Urothelium cell line (cell line): ENCODE data around the gene ANKRD6.
A peak's percentile ranks its signal among the peaks of the same experiment; 100 is the strongest.
"Not testable (repeated sequence)": the region's sequence is repeated elsewhere in the genome, so short reads cannot be mapped to it uniquely, and the experiment has no call there.

Source experiments
- DNase-seq: peaks from one replicate; pipeline ENCODE4 v3.0.0; 2011; ENCODE audit warnings: low spot score, mixed read lengths
- FAIRE-seq: peaks from 2 replicates; lab custom pipeline; 2011; peaks lifted over from hg19 to GRCh38; lab: Jason Lieb, UNC

The ANKRD6 gene

GRCh38 chr6:89432875-89433251, at the start of gene ANKRD6:
Gene ANKRD6, plus strand, starts transcription at chr6:89433152. Its CDS starts 133,825 bp downstream, at chr6:89566977.
- no peak for FAIRE-seq
- peak; percentile 84 for DNase-seq

GRCh38 chr6:89385156-89385667, 47.7 kb upstream of the ANKRD6 start:
- no peak for FAIRE-seq
- DNase-seq, result peak; percentile 32

DNA sequence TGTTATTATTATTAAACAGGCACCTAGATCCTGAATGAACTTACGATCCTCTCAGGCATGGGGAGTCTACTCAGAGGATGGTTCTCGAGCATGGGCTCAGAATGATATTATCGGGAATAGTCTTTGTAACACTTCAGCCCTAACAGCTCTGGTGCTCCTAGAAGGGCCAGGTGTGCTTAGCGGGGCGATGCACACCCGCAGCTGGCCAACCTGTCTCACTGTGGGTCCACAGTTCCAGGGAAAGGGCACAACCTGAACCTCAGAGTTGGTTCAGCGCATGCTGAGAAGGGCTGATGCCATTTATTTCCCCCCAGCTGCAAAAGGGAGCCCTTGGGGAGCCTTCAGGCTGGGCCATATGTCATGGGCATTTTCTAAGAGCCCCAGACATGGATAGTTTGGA, 47.1 kb upstream of the ANKRD6 start:
- FAIRE-seq, result no peak

GRCh38 chr6:89386917-89387491, 45.9 kb upstream of the ANKRD6 start:
- DNase-seq, result no peak
- FAIRE-seq, result no peak

More for the DNA sequence above, 47.1 kb upstream of the ANKRD6 start:
- DNase-seq, result no peak

- FAIRE-seq (no peak), DNase-seq (no peak)
Measured at GRCh38 chr6:89387516-89388201, 45.3 kb upstream of the ANKRD6 start.

DNA sequence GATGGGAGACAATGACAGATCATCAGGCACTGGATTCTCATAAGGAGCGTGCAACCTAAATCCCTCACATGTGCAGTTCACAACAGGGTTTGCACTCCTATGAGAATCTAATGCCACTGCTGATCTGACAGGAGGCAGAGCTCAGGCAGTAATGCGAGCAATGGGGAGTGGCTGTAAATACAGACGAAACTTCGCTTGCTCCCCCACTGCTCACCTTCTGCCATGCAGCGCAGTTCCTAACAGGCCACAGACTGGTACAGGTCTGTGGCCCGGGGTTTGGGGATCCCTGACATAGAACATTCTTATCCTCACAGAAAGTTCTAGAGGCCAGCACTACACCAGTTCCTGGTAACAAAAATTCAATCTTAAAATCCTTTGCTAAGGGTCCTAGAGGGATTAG, 44.1 kb upstream of the ANKRD6 start:
- FAIRE-seq, result no peak
- no peak for DNase-seq

DNA sequence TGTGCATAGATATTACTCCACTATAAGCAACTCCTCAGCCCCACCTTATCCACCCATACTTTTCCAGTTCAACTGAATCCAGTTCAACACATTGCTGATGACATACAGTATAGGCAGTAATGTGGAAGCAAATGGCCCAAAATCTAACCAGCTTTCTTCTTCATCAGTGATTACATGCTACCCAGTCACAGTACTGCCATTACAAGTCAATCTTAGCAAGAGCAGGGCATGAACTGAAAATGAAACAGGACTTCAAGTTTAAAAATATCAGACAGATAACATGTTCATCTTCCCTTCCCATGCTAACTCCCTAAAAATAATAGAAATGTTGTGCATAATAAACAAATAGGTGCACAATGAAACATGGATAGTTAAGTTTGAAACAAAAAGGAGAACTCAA, 40.1 kb upstream of the ANKRD6 start:
- FAIRE-seq, result no peak
- no peak for DNase-seq

DNA sequence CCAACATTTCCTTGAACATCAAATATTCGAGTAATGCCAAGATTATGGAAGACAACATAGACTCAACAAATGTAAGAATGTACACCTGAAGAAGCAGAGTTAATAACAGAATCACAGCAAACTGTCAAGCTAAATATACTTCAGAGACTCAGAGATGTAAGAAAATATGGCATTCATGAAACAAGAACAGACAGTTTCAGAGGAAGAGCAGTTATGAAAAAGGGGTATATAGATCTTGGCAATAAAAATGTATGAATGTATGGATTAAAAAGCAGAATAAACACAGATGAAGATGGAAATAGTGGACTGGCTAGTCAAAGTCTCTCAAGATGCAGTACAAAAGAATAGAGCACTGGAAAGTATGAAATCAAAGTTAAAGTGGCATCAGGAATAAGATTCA, 39.3 kb upstream of the ANKRD6 start:
- DNase-seq (no peak), FAIRE-seq (no peak)

DNA sequence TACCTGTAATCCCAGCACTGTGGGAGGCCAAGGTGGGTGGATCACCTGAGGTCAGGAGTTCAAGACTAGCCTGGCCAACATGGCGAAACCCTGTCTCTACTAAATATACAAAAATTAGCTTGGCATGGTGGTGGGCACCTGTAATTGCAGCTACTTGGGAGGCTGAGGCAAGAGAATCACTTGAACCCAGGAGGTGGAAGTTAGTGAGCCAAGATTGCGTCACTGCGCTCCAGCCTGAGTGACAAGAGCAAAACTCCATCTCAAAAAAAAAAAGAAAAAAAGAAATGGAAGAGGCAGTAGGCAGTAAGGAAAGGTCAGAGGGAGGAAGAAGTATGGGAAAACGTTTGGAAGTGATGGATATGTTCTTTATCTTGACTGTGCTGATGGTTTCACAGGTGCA, 35.1 kb upstream of the ANKRD6 start:
- FAIRE-seq, DNase-seq: not testable (repeated sequence)

GRCh38 chr6:89398762-89399525, 34.0 kb upstream of the ANKRD6 start:
- FAIRE-seq, result no peak

DNA sequence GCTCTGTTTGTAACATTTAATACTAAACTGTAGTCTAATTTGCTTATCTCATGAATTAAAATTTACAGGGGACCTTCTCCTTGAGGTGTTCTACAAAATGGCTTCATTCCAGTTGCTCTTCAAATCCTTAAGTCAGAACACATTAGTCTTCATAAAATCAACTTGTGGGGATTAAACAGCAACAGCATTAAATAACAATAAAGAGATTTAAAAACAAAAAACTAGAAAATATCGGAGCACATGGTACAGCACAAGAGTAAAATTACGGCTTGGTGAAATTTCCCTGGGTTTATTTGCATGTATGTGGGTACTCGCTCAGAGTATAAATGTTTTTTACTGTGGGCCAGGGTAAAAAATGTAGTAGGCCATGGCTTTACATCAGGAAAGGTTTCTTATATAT, 32.9 kb upstream of the ANKRD6 start:
- FAIRE-seq (no peak), DNase-seq (no peak)

More at GRCh38 chr6:89398762-89399525, 34.0 kb upstream of the ANKRD6 start:
- no peak for DNase-seq

DNA sequence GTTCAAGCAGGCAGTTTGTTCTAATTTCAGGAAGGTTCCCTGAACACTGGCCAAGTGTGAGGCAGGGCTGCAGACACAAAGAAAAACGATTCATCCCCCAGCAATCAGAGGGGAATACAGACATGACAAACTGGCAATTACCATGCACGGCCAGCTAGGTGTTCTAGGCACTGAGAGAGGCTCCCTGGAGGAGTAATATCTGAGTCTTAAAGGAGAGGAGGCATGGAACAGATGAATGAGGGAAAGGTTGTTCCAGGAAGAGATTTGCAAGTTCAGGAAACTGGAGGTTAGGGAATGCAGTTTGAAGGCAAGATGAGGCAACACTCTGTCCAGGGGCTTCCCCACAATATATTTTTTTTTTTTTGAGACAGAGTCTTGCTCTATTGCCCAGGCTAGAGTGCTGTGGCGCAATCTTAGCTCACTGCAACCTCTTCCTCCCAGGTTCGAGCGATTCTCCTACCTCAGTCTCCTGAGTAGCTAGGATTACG, 32.0 kb upstream of the ANKRD6 start:
- FAIRE-seq, result no peak
- no peak for DNase-seq

DNA sequence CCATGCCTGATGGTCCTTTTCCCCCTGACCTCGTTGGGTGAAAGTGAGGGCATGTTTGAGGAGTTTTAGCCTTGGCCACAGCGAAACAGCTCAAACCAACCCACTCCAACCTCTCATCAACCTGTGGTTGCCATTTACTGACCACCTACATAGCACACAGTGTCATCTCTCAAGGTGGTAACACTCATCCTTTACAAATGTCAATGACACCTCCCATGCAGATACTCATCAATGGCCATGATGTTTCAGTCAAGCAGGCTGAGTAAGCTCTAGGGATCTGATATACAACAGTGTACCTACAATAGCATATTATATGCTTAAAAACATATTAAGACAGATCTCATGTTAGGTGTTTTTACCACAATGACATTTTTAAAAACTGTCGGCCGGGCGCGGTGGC, 30.2 kb upstream of the ANKRD6 start:
- no peak for FAIRE-seq
- DNase-seq, result no peak

GRCh38 chr6:89404512-89404911, 28.4 kb upstream of the ANKRD6 start:
- FAIRE-seq (no peak), DNase-seq (no peak)

- FAIRE-seq (no peak), DNase-seq (no peak)
Measured at GRCh38 chr6:89406141-89406540, 26.8 kb upstream of the ANKRD6 start.

DNA sequence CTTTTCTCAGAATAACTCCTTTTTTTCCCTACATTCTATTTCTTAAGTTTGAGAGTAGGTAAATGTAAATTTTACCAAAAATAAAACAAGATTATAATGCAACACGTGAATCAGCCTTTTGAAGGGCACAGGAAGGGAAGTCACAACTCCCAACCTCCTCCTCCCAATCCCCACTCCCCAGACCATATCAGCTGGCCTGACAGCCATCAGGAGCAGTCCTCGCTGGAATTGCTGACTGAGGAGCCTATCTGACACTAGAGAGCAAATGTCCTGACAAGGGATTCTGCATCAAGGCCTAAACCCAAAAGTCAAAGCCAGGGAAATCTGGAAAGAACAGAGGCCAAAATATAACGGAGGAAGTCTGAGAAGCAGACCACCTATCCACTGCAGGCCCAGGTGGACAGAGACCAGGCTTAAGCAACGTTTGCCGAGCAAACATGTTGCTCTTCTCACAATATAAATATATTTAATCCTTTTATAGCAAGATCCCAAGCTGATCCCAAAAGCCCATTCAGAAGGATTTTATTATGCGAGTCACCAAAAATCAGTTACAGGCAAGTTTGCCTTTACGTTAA, 23.4 kb upstream of the ANKRD6 start:
- FAIRE-seq, result no peak
- no peak for DNase-seq

DNA sequence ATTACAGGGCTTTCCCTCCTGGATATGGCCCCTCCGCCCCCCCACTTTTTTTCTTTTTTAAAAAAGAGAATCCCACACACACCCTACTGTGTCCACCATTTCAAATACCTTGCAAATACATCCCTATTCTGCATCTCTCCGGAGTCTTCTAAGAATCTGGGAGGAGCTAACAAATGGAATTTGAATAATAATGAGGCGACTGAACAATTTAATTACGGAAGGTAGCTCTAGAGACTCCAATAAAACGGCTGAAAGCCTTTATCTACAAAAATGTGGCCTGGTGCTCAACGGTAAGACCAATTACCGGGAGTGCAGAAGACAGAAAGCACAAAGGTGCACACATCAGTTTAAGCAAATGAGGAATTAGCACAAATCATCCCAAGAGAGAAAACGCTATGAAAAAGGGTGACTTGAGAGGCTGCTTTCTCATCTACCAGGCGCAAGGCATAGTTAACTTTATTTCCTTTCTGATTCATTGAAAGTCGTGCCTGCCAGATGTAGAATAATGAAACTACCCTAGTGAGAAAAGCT, 22.7 kb upstream of the ANKRD6 start:
- no peak for DNase-seq
- no peak for FAIRE-seq

GRCh38 chr6:89410788-89411144, 22.2 kb upstream of the ANKRD6 start:
- FAIRE-seq, result no peak
- DNase-seq, result no peak

- DNase-seq (peak; percentile 55), FAIRE-seq (no peak)
Measured at GRCh38 chr6:89411145-89412070, 21.5 kb upstream of the ANKRD6 start.
